MM.1S (cell line): ENCODE data around the gene ACOT12.

Experiments used
- EZH2 ChIP-seq: fragments of 300-600 bp; sonication (generic); optimal IDR thresholded peaks from 2 replicates; pipeline ENCODE3; 2017; ENCODE audit warnings: low read depth, mild to moderate bottlenecking, antibody characterized with exemption, low read length, mixed read lengths
- EZH2phosphoT487 ChIP-seq: fragments of 300-600 bp; sonication (generic); IDR thresholded peaks from 2 replicates; pipeline ENCODE4 v1.6.1; 2018; ENCODE audit warnings: antibody characterized with exemption, low read length
- TF ChIP-seq, protein P1 (sequence below): fragments of 300-600 bp; sonication (generic); IDR thresholded peaks from 2 replicates; pipeline ENCODE4 v1.5.1; 2016; ENCODE audit warnings: antibody characterized with exemption, low read length, mixed read lengths

DNA sequence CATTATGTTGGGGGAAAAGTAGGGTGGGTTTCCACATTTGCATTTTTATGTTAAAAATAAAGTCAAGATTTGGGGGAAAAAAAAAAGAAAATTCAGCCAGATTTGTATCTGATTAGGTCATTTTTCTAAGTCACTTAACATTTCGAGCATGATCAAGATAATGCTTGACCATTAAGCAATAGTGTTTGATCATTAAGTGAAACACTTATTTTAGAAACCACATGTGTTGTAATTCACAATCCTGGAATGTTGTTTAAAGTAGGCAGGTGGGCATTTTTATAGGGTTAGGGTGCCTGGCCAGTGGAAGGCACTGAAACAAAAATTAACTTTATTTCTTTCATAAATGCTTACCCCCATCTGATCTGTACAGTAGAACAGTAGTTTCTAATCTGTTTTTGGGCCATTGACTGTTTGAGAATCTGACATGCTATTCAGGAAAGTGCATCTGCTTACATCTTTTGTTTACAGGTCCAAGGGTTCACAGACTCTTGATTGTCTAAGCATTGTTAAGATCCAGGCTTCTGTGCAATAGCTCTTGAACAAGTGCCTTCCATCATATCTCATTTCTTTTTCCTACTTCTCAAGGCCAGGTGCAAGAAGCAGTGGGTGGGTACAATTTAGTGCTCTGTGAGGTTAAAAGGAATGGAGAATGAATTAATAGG, 83.4 kb downstream of the ACOT12 start:
- TF ChIP-seq, protein P1, sequence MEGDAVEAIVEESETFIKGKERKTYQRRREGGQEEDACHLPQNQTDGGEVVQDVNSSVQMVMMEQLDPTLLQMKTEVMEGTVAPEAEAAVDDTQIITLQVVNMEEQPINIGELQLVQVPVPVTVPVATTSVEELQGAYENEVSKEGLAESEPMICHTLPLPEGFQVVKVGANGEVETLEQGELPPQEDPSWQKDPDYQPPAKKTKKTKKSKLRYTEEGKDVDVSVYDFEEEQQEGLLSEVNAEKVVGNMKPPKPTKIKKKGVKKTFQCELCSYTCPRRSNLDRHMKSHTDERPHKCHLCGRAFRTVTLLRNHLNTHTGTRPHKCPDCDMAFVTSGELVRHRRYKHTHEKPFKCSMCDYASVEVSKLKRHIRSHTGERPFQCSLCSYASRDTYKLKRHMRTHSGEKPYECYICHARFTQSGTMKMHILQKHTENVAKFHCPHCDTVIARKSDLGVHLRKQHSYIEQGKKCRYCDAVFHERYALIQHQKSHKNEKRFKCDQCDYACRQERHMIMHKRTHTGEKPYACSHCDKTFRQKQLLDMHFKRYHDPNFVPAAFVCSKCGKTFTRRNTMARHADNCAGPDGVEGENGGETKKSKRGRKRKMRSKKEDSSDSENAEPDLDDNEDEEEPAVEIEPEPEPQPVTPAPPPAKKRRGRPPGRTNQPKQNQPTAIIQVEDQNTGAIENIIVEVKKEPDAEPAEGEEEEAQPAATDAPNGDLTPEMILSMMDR = no peak
- TF ChIP-seq EZH2 (no peak), EZH2phosphoT487 (no peak)
